ENCODE data around the gene SFTPB.

DNA sequence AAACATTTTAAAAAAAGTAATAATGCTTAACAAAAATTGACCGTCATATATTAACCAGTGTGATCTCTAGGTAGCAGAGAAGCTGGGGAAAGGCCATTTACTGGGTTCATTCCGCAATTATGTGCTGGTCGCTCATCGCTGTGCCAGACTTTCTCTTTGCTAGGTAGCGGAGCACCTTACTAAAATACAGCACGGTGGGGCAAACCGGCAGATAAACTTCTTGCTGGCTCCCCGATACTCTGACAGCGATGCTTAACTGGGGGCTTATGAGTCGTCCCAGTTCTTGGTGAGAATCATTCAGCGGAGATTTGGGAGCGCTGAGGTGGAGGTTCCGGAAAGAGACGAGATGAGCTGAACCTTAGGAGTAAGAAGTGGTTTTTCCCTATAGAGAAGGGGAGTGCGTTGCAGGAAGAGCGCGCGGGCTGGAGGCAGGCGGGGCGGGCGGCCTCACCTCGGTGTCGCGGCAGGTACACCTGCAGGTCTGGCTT, 56.7 kb downstream of the SFTPB start:
- TF ChIP-seq EP300 (IDR thresholded peaks at IDR 0.05; ENCODE audit: borderline replicate concordance) (no peak), REST (IDR thresholded peaks at IDR 0.05; ENCODE audit: low read depth) (no peak), ZBTB7A (IDR thresholded peaks at IDR 0.05; ENCODE audit: low read depth) (no peak), EGR1 (IDR thresholded peaks at IDR 0.05) (no peak), CEBPB (IDR thresholded peaks at IDR 0.05) (no peak), MAX (IDR thresholded peaks at IDR 0.05) (no peak)

Data from Ishikawa (cell line).